C4-2B (cell line): Measurements from ENCODE around the gene SND1.

Experiments used
- CTCF ChIP-seq: fragments of 450-650 bp; conservative IDR thresholded peaks from 2 replicates; pipeline ENCODE4 v1.5.1; 2017; ENCODE audit warnings: mild to moderate bottlenecking
- ZFX ChIP-seq: fragments of 450-650 bp; IDR thresholded peaks from 2 replicates; pipeline ENCODE4 v1.6.1; 2017

GRCh38 chr7:127702052-127702652 lies 50.2 kb downstream of the SND1 start:
- no peak for TF ChIP-seq CTCF
- no peak for TF ChIP-seq ZFX
